CD4-positive, alpha-beta T cell treated with Interleukin-1 beta for 1 hour (primary cell): ENCODE results near the gene PPP6R2.
"Not testable (repeated sequence)": the region's sequence is repeated elsewhere in the genome, so short reads cannot be mapped to it uniquely, and the experiment has no call there.

Experiments
- DNase-seq, 2 donors: peaks; one replicate each; pipeline ENCODE4 v3.0.0-alpha.2; 2020 to 2022

PPP6R2 gene

GRCh38 chr22:50348058-50348457 is 4.9 kb downstream of the PPP6R2 start:
- no peak for DNase-seq

- no peak for DNase-seq
These were observed 13.1 kb downstream of the PPP6R2 start for GRCh38 chr22:50356186-50356585.

GRCh38 chr22:50357222-50357621 is 14.1 kb downstream of the PPP6R2 start:
- DNase-seq, result no peak

- DNase-seq, result no peak
These were observed 14.6 kb downstream of the PPP6R2 start for GRCh38 chr22:50357756-50358155.

GRCh38 chr22:50360578-50360977 is 17.5 kb downstream of the PPP6R2 start:
- no peak for DNase-seq

- no peak for DNase-seq
These were observed 18.1 kb downstream of the PPP6R2 start for GRCh38 chr22:50361222-50361621.

GRCh38 chr22:50361688-50362087 is 18.6 kb downstream of the PPP6R2 start:
- DNase-seq, result no peak

- no peak for DNase-seq
These were observed 20.2 kb downstream of the PPP6R2 start for GRCh38 chr22:50363166-50363802.

GRCh38 chr22:50363803-50364194 is 20.7 kb downstream of the PPP6R2 start:
- DNase-seq, result not testable (repeated sequence)

GRCh38 chr22:50367778-50368500 is 24.8 kb downstream of the PPP6R2 start:
- DNase-seq, result no peak

GRCh38 chr22:50371101-50371648 is 28.0 kb downstream of the PPP6R2 start:
- no peak for DNase-seq

- no peak for DNase-seq
These were observed 33.0 kb downstream of the PPP6R2 start for GRCh38 chr22:50376085-50376651.

GRCh38 chr22:50381021-50381555 is 38.0 kb downstream of the PPP6R2 start:
- DNase-seq, result not testable (repeated sequence)

GRCh38 chr22:50396751-50397370 is 53.7 kb downstream of the PPP6R2 start:
- DNase-seq, result no peak

GRCh38 chr22:50397371-50398060 is 54.4 kb downstream of the PPP6R2 start:
- not testable (repeated sequence) for DNase-seq

GRCh38 chr22:50398831-50399648 is 55.9 kb downstream of the PPP6R2 start:
- no peak for DNase-seq

GRCh38 chr22:50399751-50400331 is 56.7 kb downstream of the PPP6R2 start:
- peak; percentile 12 to 46 for DNase-seq

- no peak for DNase-seq
These were observed 57.3 kb downstream of the PPP6R2 start for GRCh38 chr22:50400406-50400805.

GRCh38 chr22:50400931-50401330 is 57.8 kb downstream of the PPP6R2 start:
- DNase-seq, result no peak

GRCh38 chr22:50401907-50402306 is 58.8 kb downstream of the PPP6R2 start:
- no peak for DNase-seq

- DNase-seq, result peak in 1 of 2 donors; percentile 22
These were observed 60.6 kb downstream of the PPP6R2 start for GRCh38 chr22:50403701-50404101.
